Measurements from ENCODE around the gene MRPL55.
"Not testable (repeated sequence)": the region's sequence is repeated elsewhere in the genome, so short reads cannot be mapped to it uniquely, and the experiment has no call there.

Gene MRPL55

DNA sequence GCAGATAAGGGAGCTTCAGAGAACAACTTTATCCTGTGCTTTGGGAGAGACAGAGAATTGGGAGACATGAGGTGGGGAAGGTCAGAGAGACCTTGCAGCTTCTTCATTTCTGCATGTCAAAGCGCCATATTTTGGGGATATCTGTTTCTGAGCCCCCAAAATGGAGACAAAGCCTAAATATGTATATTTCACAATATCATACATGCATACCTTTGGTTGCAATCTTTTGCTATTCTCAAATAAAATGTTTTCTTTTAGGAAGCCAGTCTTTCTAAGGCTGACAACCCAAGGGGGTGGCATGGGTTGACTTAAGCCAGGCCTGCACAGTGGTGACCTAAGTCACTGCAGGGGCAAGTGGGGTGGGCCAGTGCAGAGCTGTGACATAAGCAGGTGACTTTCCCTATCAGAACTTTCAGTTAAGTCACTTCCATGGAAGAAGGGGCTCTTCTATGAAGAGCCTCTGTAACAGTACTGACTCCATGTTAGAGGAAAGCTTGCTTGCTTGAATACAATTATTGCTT, 13.9 kb upstream of the MRPL55 start:
- no peak for DNase-seq (ENCODE audit: low read depth in 2 of 2)

DNA sequence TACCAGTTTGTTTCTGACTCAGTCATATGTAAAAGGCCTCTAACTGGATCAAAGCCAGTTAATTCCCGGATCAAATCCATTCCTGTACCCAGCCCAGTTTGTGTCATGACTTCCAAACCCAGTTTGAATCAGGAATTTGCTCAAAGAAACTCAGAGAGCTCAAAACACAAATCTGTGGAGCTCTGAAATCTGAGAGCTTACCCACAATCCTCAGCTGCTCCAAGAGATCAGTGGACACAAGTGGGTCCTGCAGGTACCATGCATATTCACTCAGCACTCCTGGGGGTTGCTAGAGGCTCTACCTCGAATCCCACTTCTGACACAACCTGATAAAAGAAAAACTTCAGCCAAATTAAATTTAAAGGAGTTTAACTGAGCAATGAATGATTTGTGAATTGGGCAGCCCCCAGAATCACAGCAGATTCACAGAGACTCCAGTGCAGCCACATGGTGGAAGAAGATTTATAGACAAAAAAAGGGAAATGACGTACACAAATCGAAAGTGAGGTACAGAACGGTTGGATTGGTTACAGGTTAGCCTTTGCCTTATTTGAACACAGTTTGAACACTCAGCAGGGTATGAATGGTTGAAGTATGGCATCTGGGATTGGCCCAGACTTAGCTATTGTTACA, 11.9 kb upstream of the MRPL55 start:
- DNase-seq (ENCODE audit: low read depth in 2 of 2), result no peak

DNA sequence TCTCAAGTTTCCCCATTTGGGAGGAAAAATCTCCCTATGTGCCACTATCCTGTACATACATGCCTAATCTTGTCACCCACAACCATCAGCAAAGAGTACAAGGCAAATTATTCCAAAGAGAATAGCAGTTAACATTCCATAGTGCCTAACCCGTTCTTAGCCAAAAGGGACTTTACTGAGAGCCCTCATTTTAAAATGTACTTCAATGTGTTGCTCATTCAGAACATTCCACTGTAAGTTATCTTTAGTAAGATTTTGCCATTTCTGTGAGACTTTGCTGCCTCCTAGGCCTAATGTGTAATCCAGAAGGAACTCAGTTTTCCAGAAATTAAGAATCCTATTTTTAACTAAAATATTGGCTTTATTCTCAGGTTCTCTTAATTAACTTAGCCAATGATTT, 11.3 kb upstream of the MRPL55 start:
- no peak for DNase-seq (ENCODE audit: low read depth in 2 of 2)

DNA sequence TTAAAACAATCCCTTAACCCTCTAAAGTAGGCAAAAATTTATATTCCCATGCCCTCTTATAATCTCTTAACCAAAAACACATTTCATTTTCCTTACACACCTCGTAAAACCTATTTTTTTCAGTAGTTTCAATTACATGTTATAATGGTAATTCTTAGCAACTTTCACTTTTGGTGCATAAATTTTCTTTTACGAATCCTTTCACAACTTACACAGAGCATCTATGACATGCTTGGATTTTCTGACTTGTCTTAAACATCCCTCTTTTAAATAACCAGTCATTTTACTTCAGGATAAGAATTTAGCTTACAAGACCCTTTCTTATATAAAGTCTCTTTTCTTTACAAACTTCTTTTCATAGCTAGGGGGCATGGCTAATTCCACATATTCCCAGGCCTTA, 8.9 kb upstream of the MRPL55 start:
- no peak for DNase-seq (ENCODE audit: low read depth in 2 of 2)

DNA sequence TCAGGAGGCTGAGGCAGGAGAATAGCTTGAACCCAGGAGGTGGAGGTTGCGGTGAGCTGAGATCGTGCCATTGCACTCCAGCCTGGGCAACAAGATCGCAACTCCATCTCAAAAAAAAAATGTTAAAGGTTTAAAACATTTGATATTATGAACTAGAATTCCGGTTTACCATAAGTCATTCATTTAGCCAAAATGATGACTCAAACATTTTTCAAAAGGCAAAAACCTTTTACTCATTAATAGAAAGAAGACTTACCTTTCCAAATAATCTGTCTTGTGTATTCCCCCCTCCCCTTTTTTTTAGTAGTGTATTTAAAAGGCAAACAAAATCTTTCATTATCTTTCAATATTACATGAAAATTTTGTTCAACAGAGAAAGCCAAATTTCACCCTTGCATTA, 8.2 kb upstream of the MRPL55 start:
- no peak for DNase-seq (ENCODE audit: low read depth in 2 of 2)

DNA sequence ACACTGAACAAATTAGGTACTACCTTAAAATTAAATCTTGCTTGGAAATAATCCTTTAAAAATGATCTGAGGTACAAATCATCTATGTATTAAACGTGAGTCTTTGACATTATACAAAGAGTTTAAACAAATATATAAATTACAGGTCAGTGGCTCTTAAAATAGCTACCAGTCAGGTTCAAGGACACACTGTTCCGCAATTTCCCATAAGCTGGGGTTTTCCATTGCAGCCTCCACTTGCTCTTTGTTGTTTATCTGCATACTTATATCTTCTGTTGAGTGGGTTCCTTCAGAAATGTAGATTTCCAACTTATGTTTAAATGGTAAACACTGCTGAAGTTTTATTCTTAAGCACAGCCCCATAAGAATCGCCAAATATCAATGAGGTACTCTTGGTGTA, 5.7 kb upstream of the MRPL55 start:
- DNase-seq (ENCODE audit: low read depth in 2 of 2), result no peak

DNA sequence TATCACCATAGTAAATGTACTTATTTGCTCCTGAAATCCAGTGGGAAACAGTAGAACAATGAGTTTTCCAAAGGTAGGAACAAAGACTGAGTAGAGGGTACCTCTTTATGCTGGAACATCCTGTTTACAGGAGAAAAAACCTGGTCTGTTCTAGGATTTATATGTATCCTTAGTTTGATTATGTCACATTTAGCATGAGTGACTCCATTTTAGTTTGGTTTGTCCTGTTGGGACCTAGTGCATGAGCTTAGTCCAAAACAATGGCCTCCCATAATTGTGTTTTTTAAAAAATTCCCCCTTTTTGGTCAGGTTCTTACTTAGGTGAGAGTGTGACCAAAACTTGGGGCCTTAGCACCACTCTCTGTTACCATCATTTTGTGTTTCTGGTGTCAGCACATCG, 3.5 kb upstream of the MRPL55 start:
- no peak for DNase-seq (ENCODE audit: low read depth in 2 of 2)

DNA sequence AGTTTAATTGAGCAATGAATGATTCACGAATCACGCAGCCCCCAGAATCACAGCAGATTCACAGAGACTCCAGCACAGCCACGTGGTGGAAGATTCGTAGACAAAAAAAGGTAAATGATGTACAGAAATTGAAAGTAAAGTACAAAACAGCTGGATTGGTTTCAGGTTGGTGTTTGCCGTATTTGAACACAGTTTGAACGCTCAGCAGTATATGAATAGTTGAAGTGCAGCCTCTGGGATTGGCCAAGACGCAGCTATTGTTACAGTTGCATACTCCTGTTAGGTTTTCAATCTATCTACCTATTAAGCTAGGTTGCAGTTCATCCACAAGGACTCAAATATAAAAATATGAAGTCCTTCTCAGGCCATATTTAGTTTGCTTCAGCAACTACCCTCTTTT, 3.1 kb upstream of the MRPL55 start:
- DNase-seq (ENCODE audit: low read depth in 2 of 2), result no peak

DNA sequence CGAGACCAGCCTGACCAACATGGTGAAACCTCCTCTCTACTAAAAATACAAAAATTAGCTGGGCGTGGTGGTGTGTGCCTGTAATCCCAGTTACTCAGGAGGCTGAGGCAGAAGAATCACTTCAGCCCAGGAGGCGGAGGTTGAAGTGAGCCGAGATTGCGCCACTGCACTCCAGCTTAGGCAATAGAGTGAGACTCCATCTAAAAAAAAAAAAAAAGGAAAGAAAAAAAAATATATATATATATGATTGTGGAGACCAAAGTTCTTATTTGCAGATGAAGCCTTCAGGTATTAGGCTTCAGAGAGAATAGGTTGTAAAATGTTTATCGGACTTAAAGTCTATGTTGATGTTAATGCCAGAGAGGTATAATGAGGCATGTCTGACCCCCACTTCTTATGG, 2.2 kb upstream of the MRPL55 start:
- DNase-seq (ENCODE audit: low read depth in 2 of 2), result not testable (repeated sequence)

DNA sequence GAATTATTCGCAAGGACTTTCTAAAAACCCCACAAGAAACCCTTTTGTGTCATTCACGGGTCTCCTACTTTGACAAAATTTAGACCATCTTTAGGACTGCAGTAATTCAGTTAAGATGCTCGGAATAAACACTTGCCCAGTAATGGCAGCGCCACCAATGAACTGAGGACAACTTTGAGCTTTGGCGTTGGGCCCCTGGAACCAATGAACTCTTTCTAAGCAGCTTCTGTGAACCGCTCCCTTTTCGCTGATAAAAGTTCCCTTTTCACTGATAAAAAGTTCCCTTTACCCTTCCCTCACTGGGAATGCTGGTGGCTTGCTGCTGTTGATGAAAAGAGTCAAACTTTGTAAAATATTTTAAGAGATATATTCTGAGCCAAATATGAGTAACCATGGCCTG, 1.5 kb upstream of the MRPL55 start:
- DNase-seq (ENCODE audit: low read depth in 2 of 2), result no peak

DNA sequence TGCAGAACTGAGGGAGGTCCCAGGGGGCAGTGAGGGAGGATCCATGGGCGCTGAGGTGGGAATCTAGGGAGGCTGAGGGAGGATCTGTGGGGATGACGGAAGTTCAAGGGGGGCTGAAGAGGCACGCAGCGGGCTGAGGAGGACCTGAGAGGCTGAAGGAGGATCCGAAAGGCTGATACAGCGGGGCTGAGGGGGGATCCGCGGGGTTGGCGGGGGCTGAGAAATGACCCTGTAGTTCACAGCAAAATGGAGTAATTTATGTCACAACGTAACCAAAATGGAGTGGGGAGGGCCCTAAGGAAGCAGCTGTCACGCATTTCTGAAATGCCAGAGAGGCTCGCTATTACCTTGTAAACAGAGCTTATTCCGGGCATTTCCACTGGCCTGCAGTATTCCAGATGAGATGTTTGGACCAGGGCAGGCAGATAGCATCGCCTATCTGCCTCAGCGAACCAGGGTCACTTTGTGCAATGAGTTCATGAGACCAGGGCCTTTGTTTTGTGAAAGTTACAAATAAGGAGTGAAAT, 926 bp upstream of the MRPL55 start:
- DNase-seq (ENCODE audit: low read depth in 2 of 2), result no peak

DNA sequence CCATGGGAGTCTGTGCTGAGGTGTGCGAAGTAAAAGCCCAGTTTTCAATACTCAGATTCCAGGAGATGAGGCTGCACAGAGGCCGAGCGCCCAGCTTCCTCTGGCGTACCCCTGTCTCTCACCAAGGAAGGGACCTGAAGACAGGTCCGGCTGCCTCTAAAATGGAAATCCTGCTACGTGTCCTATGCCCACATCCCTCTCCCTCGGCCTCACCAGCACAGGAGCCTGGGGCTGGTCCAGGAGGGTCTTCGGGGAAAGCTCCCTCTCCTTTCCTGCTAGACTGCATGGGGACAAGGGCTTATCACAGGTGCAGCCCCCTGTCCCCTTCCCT, 392 bp downstream of the MRPL55 start:
- DNase-seq (ENCODE audit: low read depth in 2 of 2), result no peak

DNA sequence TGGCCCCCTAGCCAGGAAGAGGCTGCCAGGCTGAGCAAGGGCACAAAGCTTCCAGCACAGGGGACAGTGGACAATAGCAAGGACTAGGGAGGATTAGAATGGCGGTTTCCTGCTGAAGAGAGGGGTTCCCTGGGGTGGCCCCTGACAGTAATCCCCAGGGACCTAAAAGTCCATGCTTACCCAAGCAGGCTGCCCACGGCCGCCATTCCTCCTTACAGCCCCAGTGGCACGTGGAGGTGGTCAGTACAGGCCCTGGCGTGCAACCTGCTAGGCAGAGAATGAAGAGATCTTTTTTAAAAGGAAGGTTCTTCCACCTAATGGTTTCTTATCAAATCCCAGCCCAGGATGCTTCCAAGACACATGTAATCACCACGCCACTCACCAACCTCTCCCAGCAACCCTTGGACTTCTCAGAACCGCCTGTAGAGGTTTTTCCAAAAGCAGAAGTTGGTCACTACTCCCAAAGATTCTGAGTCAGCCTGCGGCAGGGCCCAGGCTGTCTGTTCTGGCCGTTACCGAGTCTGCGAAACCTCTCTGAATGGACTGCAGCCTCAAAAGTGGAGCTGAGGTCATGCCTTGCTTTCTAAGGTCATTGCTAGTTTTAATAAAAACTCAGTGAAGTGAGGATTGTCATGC, 926 bp downstream of the MRPL55 start:
- DNase-seq (ENCODE audit: low read depth in 2 of 2), result no peak

DNA sequence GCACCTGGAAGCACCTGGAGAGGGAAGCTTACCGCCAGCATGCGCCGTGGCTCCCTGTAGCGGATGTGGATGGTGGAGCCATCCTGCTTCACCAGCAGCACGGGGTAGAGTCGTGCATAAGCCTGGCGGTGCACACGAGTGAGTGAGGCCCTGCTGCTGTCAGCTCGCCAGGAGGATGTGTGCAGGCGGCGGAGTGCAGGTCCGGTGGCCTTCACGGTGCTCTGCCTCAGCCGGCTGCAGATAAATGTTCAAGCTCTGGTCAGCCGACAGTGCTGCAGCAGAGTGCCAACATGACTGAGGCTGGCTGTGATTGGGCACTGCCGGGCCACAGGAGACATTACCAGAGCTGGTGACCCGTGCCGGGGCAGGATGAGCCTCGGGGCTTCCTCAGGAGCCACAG, 1.5 kb downstream of the MRPL55 start:
- no peak for DNase-seq (ENCODE audit: low read depth in 2 of 2)

DNA sequence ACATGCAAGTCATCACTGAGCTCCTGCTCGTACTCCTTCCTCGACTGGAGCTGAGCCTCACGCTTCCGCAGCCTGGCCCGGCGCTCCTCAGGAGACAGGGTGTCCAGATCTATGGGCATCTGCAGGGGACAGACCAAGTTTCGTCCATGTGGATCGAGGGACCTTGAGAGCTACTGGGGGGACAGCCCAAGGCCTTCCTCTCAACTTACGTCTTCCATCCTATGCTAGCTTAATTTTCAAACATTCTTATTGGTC, 2.4 kb downstream of the MRPL55 start:
- no peak for DNase-seq (ENCODE audit: low read depth in 2 of 2)

DNA sequence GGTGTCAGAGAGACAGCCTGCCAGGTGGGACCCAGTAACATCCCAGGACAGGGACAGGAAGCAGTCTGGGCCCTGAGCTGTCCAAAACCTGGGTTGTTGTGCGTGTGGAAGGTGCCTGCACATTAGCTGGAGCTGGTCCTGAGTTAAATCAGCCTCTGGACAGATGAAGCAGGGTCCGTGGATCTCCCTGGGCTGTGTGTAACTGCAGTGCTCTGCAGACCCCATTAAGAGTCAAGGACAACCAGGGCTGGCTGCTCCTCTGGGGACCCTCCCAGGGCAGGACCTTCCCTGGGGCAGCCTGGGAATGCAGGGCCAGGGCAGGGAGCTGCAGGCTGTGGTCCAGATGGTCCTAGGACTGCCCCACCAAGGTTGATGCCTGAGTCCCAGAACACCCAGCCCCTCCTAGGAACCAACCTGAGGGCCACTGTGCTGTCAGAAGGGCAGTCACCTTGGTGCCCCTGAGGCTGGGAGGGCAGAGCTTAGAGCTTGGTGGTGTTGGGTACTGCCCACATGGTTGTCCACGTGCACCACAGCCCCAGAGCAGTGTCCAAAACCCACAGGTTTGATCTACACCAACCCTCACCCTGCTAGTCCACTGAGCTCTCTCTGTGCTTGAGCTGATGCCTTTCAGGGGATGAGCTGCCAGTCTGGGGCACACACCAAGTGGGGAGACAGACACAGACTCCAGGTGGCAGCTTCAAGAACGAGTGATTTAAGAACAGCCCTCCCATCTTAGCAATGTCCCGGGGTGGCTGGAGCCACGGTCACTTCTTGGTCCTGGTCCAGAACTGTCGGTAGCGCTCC, 2.9 kb downstream of the MRPL55 start:
- no peak for DNase-seq (ENCODE audit: low read depth in 2 of 2)

DNA sequence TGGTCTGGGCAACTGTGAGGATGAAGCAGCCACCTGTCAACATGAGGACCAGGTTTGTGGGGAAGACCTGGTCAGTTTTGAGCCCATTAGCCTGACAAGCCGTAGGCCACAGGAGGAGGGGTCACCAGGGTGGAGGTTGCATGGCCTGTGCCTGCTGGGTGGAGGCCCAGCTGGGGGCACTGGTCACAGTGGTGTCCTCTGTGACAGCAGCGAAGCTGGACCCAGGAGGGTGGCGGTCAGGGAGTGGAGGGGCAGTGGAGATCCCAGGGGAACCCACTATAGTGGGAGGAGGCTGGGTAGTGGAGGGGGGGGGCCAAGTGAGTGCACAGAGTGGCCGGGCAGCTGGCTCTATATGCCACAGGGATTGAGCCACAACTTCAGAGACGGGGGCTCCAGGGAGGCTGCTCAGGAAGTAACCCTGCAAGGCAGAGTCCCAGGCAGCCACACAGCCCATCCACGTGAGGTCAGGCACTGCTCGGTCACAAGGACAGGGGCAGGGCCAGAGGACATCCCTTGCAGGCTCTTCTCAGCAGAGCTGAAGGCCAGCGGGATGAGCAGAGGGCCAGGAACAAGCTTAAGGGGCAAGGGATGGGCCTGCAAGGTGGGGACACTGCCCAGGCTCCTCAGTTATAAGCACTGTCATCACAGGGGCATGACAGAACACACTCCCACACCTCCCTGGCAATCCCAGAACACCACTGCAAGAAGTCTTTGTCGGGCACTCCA, 3.7 kb downstream of the MRPL55 start:
- no peak for DNase-seq (ENCODE audit: low read depth in 2 of 2)

DNA sequence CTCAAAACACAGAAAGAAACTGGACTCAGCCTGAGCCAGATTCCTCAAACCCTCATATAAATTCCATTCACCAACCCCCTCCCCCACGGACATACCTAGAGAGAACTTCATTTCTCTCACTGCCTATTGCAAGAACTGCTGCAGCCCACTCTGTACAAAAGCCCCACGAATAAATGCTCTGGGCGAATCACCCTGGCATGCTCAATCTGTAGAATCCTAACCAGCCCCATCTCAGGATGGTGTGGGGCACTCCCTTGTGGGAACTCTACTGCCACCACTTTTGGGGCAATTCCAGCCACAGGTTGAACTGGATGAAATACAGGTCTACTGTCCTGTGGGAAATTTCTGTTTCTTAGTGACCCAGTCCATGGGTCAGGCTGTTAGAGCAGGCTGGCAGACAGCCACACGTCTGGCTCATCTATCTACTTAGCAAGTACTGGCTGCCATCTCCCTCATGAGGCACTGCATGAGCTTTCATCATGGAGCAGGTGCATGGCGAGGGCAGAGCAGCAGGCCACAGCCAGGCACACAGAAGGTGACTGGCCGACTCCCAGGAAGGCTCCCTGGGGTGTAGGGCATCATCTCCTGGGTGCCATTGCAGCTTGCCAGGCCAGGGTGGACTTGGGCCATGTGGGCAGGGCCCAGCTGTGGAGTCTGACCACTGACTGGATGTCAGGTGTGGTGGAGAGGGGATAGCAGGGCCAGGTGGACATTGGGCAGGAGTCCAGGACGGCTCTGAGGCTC, 4.4 kb downstream of the MRPL55 start:
- DNase-seq (ENCODE audit: low read depth in 2 of 2), result no peak

DNA sequence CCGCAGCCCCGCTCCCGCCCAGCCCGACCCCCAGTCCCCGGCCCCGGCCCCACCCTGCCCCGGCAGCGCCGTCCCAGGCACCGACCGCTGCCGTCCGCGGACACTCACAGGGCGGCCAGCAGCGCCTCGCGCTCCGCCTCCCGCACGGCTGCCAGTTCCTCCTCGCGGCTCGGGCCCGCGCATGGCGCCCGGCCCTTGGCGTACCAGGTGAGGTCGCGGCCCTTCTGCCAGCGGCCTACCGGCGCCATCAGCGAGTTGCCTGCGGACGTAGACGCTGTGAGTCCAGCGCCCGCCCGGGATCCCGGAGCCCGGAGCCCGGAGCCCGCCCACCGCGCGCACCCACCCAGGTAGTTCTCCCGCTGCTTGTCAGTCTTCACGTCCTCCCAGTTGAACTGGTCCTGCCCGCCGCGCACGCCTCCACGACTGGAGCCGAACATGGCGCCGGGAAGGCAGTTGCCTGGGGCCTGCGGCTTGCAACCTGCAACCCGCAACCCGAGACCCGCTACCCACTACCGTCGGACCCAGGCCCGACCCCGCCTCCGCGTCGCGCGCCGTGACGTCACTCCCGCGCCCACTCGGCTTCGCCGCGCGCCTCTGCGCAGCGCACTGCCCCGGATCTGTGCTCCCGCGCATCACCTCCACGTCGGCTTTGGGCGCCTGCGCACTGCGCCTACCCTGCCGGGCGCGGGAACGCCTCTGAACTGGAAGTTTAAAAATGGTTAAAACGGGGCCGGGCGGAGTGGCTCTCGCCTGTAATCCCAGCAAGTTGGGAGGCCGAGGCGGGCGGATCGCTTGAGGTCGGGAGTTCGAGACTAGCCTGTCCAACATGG, 6.1 kb downstream of the MRPL55 start, which contains the start of gene C1orf35:
C1orf35 (minus strand) TSS at position 535 of the 830 bp plus-strand sequence; CDS start at position 437, 98 bp downstream.
- DNase-seq (ENCODE audit: low read depth in 2 of 2), result peak; percentile 89 to 92

DNA sequence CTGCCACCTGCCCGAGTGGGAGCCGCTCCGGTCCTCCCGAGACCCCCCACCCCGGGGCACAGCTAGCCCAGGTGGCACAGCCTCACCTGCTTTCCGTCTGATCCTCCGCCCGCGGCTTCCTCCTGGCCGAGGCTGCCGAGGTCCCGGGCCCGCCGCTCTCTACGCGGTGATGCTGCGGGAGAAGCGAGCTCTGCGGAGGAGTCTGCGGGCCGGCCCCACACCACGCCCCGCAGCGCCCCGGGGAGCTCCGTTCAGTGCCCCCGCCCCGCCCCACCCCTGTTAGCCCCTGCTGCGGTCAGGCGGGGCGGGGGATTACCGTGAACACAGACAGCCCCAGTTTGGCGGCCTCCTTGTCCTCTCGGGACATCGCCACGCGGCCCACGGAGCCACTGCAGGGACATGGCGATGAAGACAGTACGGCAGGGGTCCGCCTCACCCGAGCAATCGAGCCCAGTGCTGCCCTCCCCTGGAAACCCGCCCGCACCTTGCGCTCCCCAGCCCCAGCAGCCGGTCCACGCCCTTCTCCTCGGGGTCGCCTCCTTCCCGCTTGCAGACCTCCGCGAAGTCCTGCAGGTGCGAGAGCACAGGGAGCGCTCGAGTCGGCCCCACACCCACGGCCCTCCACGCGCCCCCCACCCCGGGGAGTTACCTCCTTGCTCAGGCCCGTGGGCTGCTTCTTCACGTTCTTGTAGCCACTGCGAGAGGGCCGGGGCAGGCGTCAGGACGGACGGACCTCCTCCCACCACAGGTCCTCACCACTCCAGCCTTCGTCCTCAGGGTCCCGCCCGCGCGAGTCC, 6.9 kb downstream of the MRPL55 start:
- DNase-seq (ENCODE audit: low read depth in 2 of 2), result peak in 1 of 2 donors; percentile 33

All from stimulated activated CD4-positive, alpha-beta T cell treated with anti-CD3 and anti-CD28 coated beads, Interleukin-15, amount 100 ng/mL, for 48 hours (primary cell).